GM15510 (cell line): ENCODE results near the gene APOBEC3C.
A peak's percentile ranks its signal among the peaks of the same experiment; 100 is the strongest.

Experiments used
- POLR2A ChIP-seq: IDR thresholded peaks from 3 replicates; pipeline ENCODE4 v1.6.1; 2011; ENCODE audit warnings: borderline replicate concordance; ENCODE audit not compliant: insufficient read length; ENCODE audit errors: extremely low read depth

APOBEC3C gene

DNA sequence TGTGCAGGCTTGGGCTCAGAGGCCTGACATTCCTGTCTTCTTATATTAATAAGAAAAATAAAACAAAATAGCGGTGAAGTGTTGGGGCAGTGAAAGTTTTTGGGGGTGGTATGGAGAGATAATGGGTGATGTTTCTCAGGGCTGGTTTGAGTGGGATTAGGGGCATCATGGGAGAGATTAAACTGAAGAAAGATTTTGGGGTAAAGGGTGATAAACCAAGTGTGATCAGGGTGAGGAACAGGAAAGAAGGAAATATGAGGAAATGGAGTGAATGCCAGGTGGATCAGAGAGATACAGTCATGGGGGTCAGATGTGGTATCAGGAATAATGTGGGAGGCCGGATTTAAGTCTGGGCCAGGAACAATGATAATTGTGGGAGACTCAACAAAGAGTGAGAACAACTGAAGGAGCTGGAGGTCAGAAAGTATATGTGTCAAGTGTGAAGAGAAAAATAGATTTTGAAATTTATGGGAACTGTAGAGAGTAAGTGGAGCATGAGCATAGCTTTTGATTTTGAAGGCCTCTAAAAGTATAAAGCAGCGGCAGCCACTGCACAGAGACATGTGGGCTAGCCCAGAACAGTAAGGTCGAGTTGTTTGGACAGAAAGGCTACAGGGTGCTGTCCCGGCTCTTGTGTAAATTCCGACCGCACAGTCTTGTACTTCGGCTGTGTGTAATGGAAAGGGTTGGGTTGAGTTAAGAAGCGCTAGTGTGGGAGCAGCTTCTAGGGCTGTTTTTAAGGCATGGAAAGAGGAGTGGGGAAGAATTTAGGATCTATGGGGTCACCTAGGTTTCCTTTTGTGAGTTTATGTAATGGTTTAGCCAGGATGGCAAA lies 52.6 kb downstream of the APOBEC3C start:
- TF ChIP-seq POLR2A, result peak; percentile 45

DNA sequence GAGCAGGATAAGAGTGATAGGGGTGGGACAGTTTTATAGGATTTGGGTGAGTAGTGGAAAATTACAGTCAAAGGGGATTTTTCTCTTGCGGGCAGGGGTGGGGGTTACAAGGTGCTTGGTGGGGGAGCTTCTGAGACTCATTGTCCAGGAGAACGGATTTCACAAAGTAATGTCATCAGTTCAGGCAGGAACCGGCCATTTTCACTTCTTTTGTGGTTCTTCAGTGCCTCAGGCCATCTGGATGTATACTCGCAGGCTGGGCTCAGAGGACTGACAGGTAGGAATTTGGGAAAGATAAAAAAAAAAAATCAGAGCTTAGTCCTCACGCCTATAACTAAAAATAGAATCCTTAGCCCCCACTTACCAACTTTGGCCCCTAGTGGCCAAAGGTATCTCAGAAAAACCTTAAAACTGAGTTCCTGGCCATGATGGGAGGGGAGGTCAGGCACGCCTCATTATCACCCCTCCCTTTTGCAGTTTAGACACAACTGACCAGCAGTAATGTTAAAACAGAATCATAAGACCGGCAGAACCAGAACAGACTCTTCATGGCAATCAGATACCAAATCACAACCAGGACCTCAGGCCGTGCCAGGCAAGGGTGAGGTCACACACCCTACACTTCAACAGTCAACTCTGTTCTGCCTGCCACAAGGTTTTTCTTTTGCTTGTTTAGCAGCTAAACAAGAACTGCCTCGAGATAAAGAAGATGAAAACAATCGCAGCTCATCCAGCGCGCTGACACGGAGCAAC lies 54.2 kb downstream of the APOBEC3C start:
- TF ChIP-seq POLR2A, result no peak
